ENCODE data around the gene CLMN.

DNA sequence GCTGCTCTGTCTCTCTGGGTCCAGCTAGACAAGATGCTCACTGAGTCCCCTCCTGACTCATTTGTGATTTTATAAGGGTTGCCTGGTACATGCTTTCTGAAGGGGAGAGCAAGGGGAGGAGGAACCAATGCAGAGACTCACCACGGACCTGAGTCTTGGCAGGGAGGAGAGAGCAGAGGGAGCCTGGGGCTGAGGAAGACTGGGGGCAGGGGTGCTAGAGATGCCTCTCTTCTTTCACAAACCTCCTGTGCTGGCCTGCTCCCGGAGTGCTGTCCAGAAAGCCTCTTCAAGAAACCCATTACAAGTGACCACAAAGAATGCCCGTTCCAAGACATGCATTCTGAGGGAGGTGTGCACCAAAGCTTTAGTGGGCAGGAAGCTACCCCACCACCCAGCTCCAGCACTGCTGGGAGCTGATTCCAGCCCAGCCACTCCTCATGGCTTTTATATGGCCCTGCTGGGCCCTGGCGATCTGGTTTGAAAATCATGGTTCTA is 129.3 kb downstream of the CLMN start:
- TF ChIP-seq, protein P1, sequence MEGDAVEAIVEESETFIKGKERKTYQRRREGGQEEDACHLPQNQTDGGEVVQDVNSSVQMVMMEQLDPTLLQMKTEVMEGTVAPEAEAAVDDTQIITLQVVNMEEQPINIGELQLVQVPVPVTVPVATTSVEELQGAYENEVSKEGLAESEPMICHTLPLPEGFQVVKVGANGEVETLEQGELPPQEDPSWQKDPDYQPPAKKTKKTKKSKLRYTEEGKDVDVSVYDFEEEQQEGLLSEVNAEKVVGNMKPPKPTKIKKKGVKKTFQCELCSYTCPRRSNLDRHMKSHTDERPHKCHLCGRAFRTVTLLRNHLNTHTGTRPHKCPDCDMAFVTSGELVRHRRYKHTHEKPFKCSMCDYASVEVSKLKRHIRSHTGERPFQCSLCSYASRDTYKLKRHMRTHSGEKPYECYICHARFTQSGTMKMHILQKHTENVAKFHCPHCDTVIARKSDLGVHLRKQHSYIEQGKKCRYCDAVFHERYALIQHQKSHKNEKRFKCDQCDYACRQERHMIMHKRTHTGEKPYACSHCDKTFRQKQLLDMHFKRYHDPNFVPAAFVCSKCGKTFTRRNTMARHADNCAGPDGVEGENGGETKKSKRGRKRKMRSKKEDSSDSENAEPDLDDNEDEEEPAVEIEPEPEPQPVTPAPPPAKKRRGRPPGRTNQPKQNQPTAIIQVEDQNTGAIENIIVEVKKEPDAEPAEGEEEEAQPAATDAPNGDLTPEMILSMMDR (conservative IDR thresholded peaks at IDR 0.05; ENCODE audit: low read depth, low read length), result no peak
- no peak for TF ChIP-seq EZH2 (IDR thresholded peaks at IDR 0.05; ENCODE audit: borderline replicate concordance, low read depth, low read length, poor library complexity, severe bottlenecking)
